Neural progenitor cell (in vitro differentiated cells): ENCODE results near the gene STPG1. TPM values are rescaled to one million over a fixed set of nuclear protein-coding genes. Genes with fewer than 3 reads are reported as not detected.

Experiments used
- DNase-seq: peaks from one replicate; pipeline ENCODE4 v3.0.0-alpha.2; 2016; ENCODE audit warnings: low spot score
- H2AFZ ChIP-seq: fragments of 200-600 bp; sonication (generic); replicated peaks from 2 replicates; pipeline ENCODE4 v1.6.1; 2016; ENCODE audit warnings: antibody characterized with exemption
- H3F3A ChIP-seq: fragments of 200-600 bp; sonication (generic); 2 replicates; pipeline ENCODE4 v1.6.1; 2016; ENCODE audit warnings: antibody characterized with exemption, low read depth
- H3K27ac ChIP-seq: fragments of 200-600 bp; sonication (generic); 2 replicates; pipeline ENCODE4 v1.5.1; 2016; ENCODE audit warnings: mild to moderate bottlenecking
- H3K27me3 ChIP-seq: fragments of 200-600 bp; sonication (generic); 2 replicates; pipeline ENCODE4 v1.6.1; 2016; ENCODE audit warnings: mild to moderate bottlenecking, moderate library complexity
- H3K36me3 ChIP-seq: fragments of 200-600 bp; sonication (generic); 2 replicates; pipeline ENCODE4 v1.5.1; 2016
- H3K4me1 ChIP-seq: fragments of 200-600 bp; sonication (generic); 2 replicates; pipeline ENCODE4 v1.6.1; 2016; ENCODE audit warnings: mixed run types
- H3K4me2 ChIP-seq: fragments of 200-600 bp; sonication (generic); 2 replicates; pipeline ENCODE4 v1.6.1; 2016
- H3K4me3 ChIP-seq: fragments of 200-600 bp; sonication (generic); 2 replicates; pipeline ENCODE4 v1.5.1; 2016
- H3K79me2 ChIP-seq: fragments of 200-600 bp; sonication (generic); 2 replicates; pipeline ENCODE4 v1.6.1; 2016; ENCODE audit warnings: low read depth
- H3K9ac ChIP-seq: fragments of 200-600 bp; sonication (generic); 2 replicates; pipeline ENCODE4 v1.6.1; 2016
- H3K9me3 ChIP-seq: fragments of 200-600 bp; sonication (generic); 2 replicates; pipeline ENCODE4 v1.5.1; 2016; ENCODE audit warnings: low read depth
- H4K20me1 ChIP-seq: fragments of 200-600 bp; sonication (generic); 2 replicates; pipeline ENCODE4 v1.6.1; 2016; ENCODE audit warnings: low read depth
- H3K27ac Mint-ChIP-seq: 3 replicates; pipeline ENCODE4 v1.8.0; 2021; ENCODE audit warnings: mixed read lengths
- H3K27me3 Mint-ChIP-seq: 2 replicates; pipeline ENCODE4 v1.8.0; 2022; ENCODE audit warnings: low read depth, mild to moderate bottlenecking, inconsistent platforms, moderate library complexity, mixed read lengths; ENCODE audit not compliant: insufficient read depth
- H3K36me3 Mint-ChIP-seq: 3 replicates; pipeline ENCODE4 v1.8.0; 2021; ENCODE audit warnings: mixed read lengths
- H3K4me1 Mint-ChIP-seq: 3 replicates; pipeline ENCODE4 v1.8.0; 2021; ENCODE audit warnings: mixed read lengths
- H3K4me3 Mint-ChIP-seq: 3 replicates; pipeline ENCODE4 v1.8.0; 2021; ENCODE audit warnings: mild to moderate bottlenecking, moderate library complexity, mixed read lengths
- H3K9me3 Mint-ChIP-seq: 3 replicates; pipeline ENCODE4 v1.8.0; 2020; ENCODE audit warnings: mixed read lengths
- CTCF ChIP-seq: fragments of 200-600 bp; sonication (generic); IDR thresholded peaks from 2 replicates; pipeline ENCODE4 v1.5.1; 2017; ENCODE audit warnings: antibody characterized with exemption, mild to moderate bottlenecking
- EZH2 ChIP-seq: fragments of 200-600 bp; sonication (generic); IDR thresholded peaks from 2 replicates; pipeline ENCODE4 v1.6.1; 2017; ENCODE audit warnings: antibody characterized with exemption, mild to moderate bottlenecking, moderate library complexity
- EZH2phosphoT487 ChIP-seq: fragments of 200-600 bp; sonication (generic); IDR thresholded peaks from 2 replicates; pipeline ENCODE4 v1.6.1; 2017; ENCODE audit warnings: antibody characterized with exemption
- total RNA-seq: library from RNA; depleted of rRNA; stranded (reverse); fragments of >200 nt; gene quantifications from 2 replicates; pipeline ENCODE4 v1.2.3, GENCODE V29; 2015; ENCODE audit warnings: low replicate concordance

STPG1 gene
- total RNA-seq, 1 donor from 2014 or later = 15.9 TPM

- H3K4me1 ChIP-seq = peaks cover 37% of the 10 kb centered on the region
- no peak overlapping the region for H3K4me3 Mint-ChIP-seq
- no peak overlapping the region for H3K4me3 ChIP-seq
- H3K27ac ChIP-seq = peak overlapping the region; percentile 82
- peak overlapping the region; percentile 73 for H3K4me2 ChIP-seq
- no peaks in the 10 kb centered on the region for H3K36me3 ChIP-seq
- H3K27me3 Mint-ChIP-seq = peaks cover 9% of the 10 kb centered on the region
- peaks cover 9% of the 10 kb centered on the region for H3K36me3 Mint-ChIP-seq
- H3K9me3 Mint-ChIP-seq = no peaks in the 10 kb centered on the region
- H4K20me1 ChIP-seq = peaks cover 9% of the 10 kb centered on the region
- no peak overlapping the region for H3K9ac ChIP-seq
- no peak overlapping the region for H2AFZ ChIP-seq
- no peaks in the 10 kb centered on the region for H3K9me3 ChIP-seq
- H3K4me1 Mint-ChIP-seq = peaks cover 42% of the 10 kb centered on the region
- H3K27ac Mint-ChIP-seq = peak overlapping the region; percentile 37
- H3K27me3 ChIP-seq = no peaks in the 10 kb centered on the region
- DNase-seq = no peak
- no peaks in the 10 kb centered on the region for H3K79me2 ChIP-seq
- TF ChIP-seq EZH2phosphoT487 = no peak
- no peak for TF ChIP-seq EZH2
- TF ChIP-seq CTCF = no peak
- H3F3A ChIP-seq = peaks cover 27% of the 10 kb centered on the region
These were observed 49.6 kb downstream of the STPG1 start for GRCh38 chr1:24363994-24364393.

GRCh38 chr1:24362982-24363614 is 50.5 kb downstream of the STPG1 start:
- Mint-ChIP-seq H3K9me3 (no peaks in the 10 kb centered on the region), H3K4me1 (peaks cover 42% of the 10 kb centered on the region), H3K36me3 (peaks cover 9% of the 10 kb centered on the region), H3K27me3 (peaks cover 9% of the 10 kb centered on the region), H3K4me3 (no peak overlapping the region), H3K27ac (no peak overlapping the region)
- Histone ChIP-seq H3K9me3 (no peaks in the 10 kb centered on the region), H3K4me2 (no peak overlapping the region), H3K4me3 (no peak overlapping the region), H3K27ac (no peak overlapping the region), H3K27me3 (no peaks in the 10 kb centered on the region), H4K20me1 (peaks cover 9% of the 10 kb centered on the region), H3K36me3 (no peaks in the 10 kb centered on the region), H3K79me2 (no peaks in the 10 kb centered on the region), H3F3A (peaks cover 27% of the 10 kb centered on the region), H3K9ac (no peak overlapping the region), H2AFZ (no peak overlapping the region), H3K4me1 (peaks cover 37% of the 10 kb centered on the region)
- no peak for DNase-seq
- no peak for TF ChIP-seq EZH2
- no peak for TF ChIP-seq CTCF
- no peak for TF ChIP-seq EZH2phosphoT487

- H3K9ac ChIP-seq = no peak overlapping the region
- H3K27ac Mint-ChIP-seq = peak overlapping the region; percentile 29
These were observed 51.2 kb downstream of the STPG1 start for GRCh38 chr1:24362396-24362795.

More at GRCh38 chr1:24362396-24362795, 51.2 kb downstream of the STPG1 start:
- peaks cover 44% of the 10 kb centered on the region for H3K4me1 Mint-ChIP-seq
- peaks cover 37% of the 10 kb centered on the region for H3K4me1 ChIP-seq
- H3K4me2 ChIP-seq = no peak overlapping the region
- no peak overlapping the region for H3K27ac ChIP-seq
- H3K36me3 ChIP-seq = no peaks in the 10 kb centered on the region
- no peak overlapping the region for H3K4me3 ChIP-seq
- peaks cover 27% of the 10 kb centered on the region for H3F3A ChIP-seq
- no peak overlapping the region for H3K4me3 Mint-ChIP-seq
- peaks cover 15% of the 10 kb centered on the region for H3K36me3 Mint-ChIP-seq
- DNase-seq = no peak
- H3K9me3 ChIP-seq = no peaks in the 10 kb centered on the region
- H3K27me3 ChIP-seq = no peaks in the 10 kb centered on the region
- H3K9me3 Mint-ChIP-seq = no peaks in the 10 kb centered on the region
- TF ChIP-seq EZH2phosphoT487 = no peak
- no peak for TF ChIP-seq CTCF
- no peak for TF ChIP-seq EZH2
- peaks cover 9% of the 10 kb centered on the region for H3K27me3 Mint-ChIP-seq
- no peaks in the 10 kb centered on the region for H3K79me2 ChIP-seq
- no peak overlapping the region for H2AFZ ChIP-seq
- H4K20me1 ChIP-seq = peaks cover 9% of the 10 kb centered on the region
